GM12878 (cell line): ENCODE data around the gene FREM3. TPM values are rescaled to one million over a fixed set of nuclear protein-coding genes. Genes with fewer than 3 reads are reported as not detected.

Experiments
- ATAC-seq: fragments of 200-7000 bp; cut with Tn5 transposase; 3 replicates; pipeline ENCODE4 v1.9.1; 2020; ENCODE audit warnings: mild to moderate bottlenecking, moderate library complexity
- BruUV-seq: library from RNA; stranded (reverse); fragments of 400-500 nt; replicated peaks from 2 replicates; lab custom pipeline; 2021; lab: Mats Ljungman, UMichigan
- CTCF ChIA-PET: fragments of 300-600 bp; sonication (Branson Sonifier 250); formaldehyde crosslinking; extraction: SDS; loops from one replicate; lab custom pipeline; 2021; ENCODE audit warnings: inconsistent platforms; lab: Yijun Ruan, JAX
- POLR2A ChIA-PET: fragments of 350-600 bp; formaldehyde crosslinking; extraction: SDS; loops from one replicate; lab custom pipeline; 2021; ENCODE audit warnings: inconsistent platforms; lab: Charles Lee
- RAD21 ChIA-PET: fragments of 300-600 bp; sonication (Branson Sonifier 250); formaldehyde crosslinking; loops from one replicate; lab custom pipeline; 2023; ENCODE audit warnings: antibody characterized with exemption; ENCODE audit not compliant: unreplicated experiment; lab: Charles Lee
- SMC1A ChIA-PET: fragments of 300-600 bp; sonication (Branson Sonifier 250); formaldehyde crosslinking; loops from one replicate; lab custom pipeline; 2023; ENCODE audit not compliant: unreplicated experiment, uncharacterized antibody; lab: Charles Lee
- DNase-seq: peaks from one replicate; pipeline ENCODE4 v3.0.0-alpha.2; 2011; ENCODE audit warnings: low read depth, low spot score
- FAIRE-seq: peaks from 3 replicates; lab custom pipeline; 2011; peaks lifted over from hg19 to GRCh38; lab: Jason Lieb, UNC
- H2AFZ ChIP-seq: 2 replicates; pipeline ENCODE4 v1.6.0; 2011; ENCODE audit warnings: low read depth, low read length, control low read depth; ENCODE audit not compliant: control insufficient read depth
- H3K27ac ChIP-seq: 2 replicates; pipeline ENCODE4 v1.5.1; 2011; ENCODE audit warnings: control low read depth; ENCODE audit not compliant: control insufficient read depth, insufficient read depth
- H3K27me3 ChIP-seq, 2 experiments: replicated peaks in 1 of 2; 2 replicates each; pipeline versions ENCODE4 v1.6.0 to v1.6.1; 2011; ENCODE audit warnings: low read length in 1 of 2; ENCODE audit not compliant: control insufficient read depth in 2 of 2, insufficient read depth in 2 of 2
- H3K36me3 ChIP-seq, 2 experiments: 2 replicates each; pipeline ENCODE4 v1.5.1; 2011; ENCODE audit warnings: low read length in 1 of 2; ENCODE audit not compliant: control insufficient read depth in 2 of 2, insufficient read depth in 2 of 2
- H3K4me1 ChIP-seq: 2 replicates; pipeline ENCODE4 v1.6.1; 2011; ENCODE audit warnings: mild to moderate bottlenecking, low read length, moderate library complexity, mixed read lengths; ENCODE audit not compliant: control insufficient read depth, insufficient read depth
- H3K4me2 ChIP-seq: 2 replicates; pipeline ENCODE4 v1.6.0; 2011; ENCODE audit warnings: control low read depth; ENCODE audit not compliant: control insufficient read depth, insufficient read depth
- H3K4me3 ChIP-seq: fragments of 200-600 bp; sonication (generic); 2 replicates; pipeline ENCODE4 v1.5.1; 2016
- H3K79me2 ChIP-seq: 2 replicates; pipeline ENCODE4 v1.6.0; 2011; ENCODE audit warnings: low read length; ENCODE audit not compliant: control insufficient read depth, insufficient read depth
- H3K9ac ChIP-seq: 2 replicates; pipeline ENCODE4 v1.8.0; 2011; ENCODE audit warnings: low read length, control low read depth, mixed read lengths; ENCODE audit not compliant: control insufficient read depth, insufficient read depth
- H3K9me3 ChIP-seq: replicated peaks from 3 replicates; pipeline ENCODE4 v1.5.1; 2011; ENCODE audit warnings: mild to moderate bottlenecking, low read length; ENCODE audit not compliant: control insufficient read depth, insufficient read depth
- H4K20me1 ChIP-seq: 2 replicates; pipeline ENCODE4 v1.6.0; 2011; ENCODE audit not compliant: control insufficient read depth, insufficient read depth
- CHD1 ChIP-seq: IDR thresholded peaks from 2 replicates; pipeline ENCODE4 v1.6.1; 2012; ENCODE audit warnings: low read depth, low read length, improper control_type of control experiment
- IRF4 ChIP-seq: IDR thresholded peaks from 2 replicates; pipeline ENCODE4 v1.6.1; 2011; ENCODE audit warnings: low read depth, low read length
- MYC ChIP-seq: IDR thresholded peaks from 2 replicates; pipeline ENCODE4 v1.6.1; 2011; ENCODE audit warnings: mild to moderate bottlenecking, low read length, moderate library complexity, inconsistent platforms; ENCODE audit not compliant: insufficient read depth, insufficient replicate concordance, insufficient read length, severe bottlenecking
- NR2C2 ChIP-seq: IDR thresholded peaks from 2 replicates; pipeline ENCODE4 v1.6.1; 2011; ENCODE audit warnings: borderline replicate concordance, low read depth; ENCODE audit not compliant: control insufficient read depth, insufficient read length
- ZNF622 ChIP-seq: fragments of 450-650 bp; IDR thresholded peaks from 2 replicates; pipeline ENCODE4 v1.6.1; 2017; ENCODE audit warnings: mild to moderate bottlenecking, inconsistent platforms
- WGBS: methylation state at CpG from one replicate; pipeline ENCODE4 v1.1.6; 2016; ENCODE audit warnings: low lambda C conversion rate; ENCODE audit not compliant: insufficient replicate concordance, insufficient coverage; ENCODE audit errors: missing lambda C conversion rate; 5-methylcytosine and 5-hydroxymethylcytosine counted together
- in situ Hi-C: fragments of 300-500 bp; cut with MboI; formaldehyde crosslinking; loops from 9 replicates; pipeline ENCODE4 v1.14.3; 2018; ENCODE audit warnings: mixed read lengths
- intact Hi-C: fragments of 100-400 bp; cut with micrococcal nuclease; formaldehyde crosslinking; loops from one replicate; pipeline ENCODE4 v1.14.2; 2022; ENCODE audit not compliant: unreplicated experiment
- polyA plus RNA-seq, 11 experiments: library from polyadenylated mRNA; depleted of rRNA in 4 of 11; unstranded in 6 of 11; stranded (reverse) in 5 of 11; fragments of >200 nt; fragmentation: Nextera tagmentation in 4 of 11; fragmentation: Illumina TruSeq in 1 of 11; extraction: Ambion mirVana in 4 of 11; extraction: Trizol in 1 of 11; gene quantifications; 1 replicate in 1 of 11; 2 replicates in 10 of 11; pipeline versions ENCODE4 v1.2.1 to v1.2.3, GENCODE V29; 2011 to 2016; ENCODE audit warnings: inconsistent platforms in 2 of 11, missing spikeins in 2 of 11, low read depth in 1 of 11
- total RNA-seq, 4 experiments: library from RNA; depleted of rRNA in 3 of 4; stranded (reverse); fragments of >200 nt in 3 of 4; fragmentation: Illumina TruSeq in 1 of 4; extraction: Trizol in 1 of 4; gene quantifications; 2 replicates each; pipeline versions ENCODE4 v1.2.1 to v1.2.3, GENCODE V29; 2013 to 2021
- TF ChIP-seq, protein P1 (sequence below): fragments of 450-650 bp; IDR thresholded peaks from 2 replicates; pipeline ENCODE4 v1.6.1; 2017; ENCODE audit warnings: low read depth, mild to moderate bottlenecking, moderate library complexity

Gene FREM3
- total and polyA plus RNA-seq, 10 of the 15 experiments (the other 5 are each of a cell fraction or from before 2014, with no cell fraction given) = not detected

DNA sequence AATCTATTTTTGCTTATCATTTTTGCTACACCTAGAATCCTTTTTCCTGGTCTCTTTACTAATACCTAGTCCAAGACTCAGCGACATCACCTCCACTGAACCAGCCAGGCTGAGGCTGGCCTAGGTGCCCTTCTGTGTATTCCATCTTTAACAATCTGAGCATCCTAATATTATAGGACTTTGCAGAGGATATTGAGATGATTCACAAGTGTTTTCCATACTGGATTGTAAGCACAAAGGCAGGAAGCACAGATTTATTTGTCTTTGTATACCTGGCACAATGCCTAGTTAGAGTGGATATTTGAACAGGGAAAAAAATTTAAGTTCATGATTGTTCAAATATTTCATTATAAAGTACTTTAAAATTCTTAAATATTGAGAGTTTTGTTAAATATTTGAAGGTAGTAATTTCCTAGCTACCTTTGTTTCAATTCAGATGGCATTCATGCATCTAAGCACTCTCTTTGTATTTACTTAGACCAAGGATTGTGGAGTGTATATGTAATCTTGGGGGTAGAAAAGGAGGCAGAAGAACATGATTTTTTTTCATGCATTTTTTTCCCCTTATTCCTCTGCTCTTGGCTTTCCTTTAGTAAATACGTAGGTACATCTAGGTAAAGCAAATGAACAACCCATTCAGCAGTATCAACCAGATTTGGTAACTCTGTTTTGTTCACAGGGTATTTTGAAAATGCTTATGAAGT is 168.5 kb downstream of the FREM3 start:
- peaks cover 2 to 41% of the 10 kb centered on the region in 2 experiments; a peak in 2 of 4 replicates for H3K36me3 ChIP-seq
- no peaks in the 10 kb centered on the region for H3K9me3 ChIP-seq
- CTCF ChIA-PET = interaction anchor here (0.6 to 1.8 kb wide), 8 partner anchors 11 to 1951 kb away, joined by 3 to 8 read pairs (median 3); partner anchors contain the start of gene SMARCA5
- RAD21 ChIA-PET = no interaction called here
- H3K27me3 ChIP-seq = no peaks in the 10 kb centered on the region
- H2AFZ ChIP-seq = no peak overlapping the region
- no TSS peak for BruUV-seq
- WGBS = 98% methylated on average over 2 of the region's 2 CpGs
- in situ Hi-C loops = loop anchor here (25.0 kb wide), 1 partner anchor 1580 kb away; no protein-coding TSS in a partner anchor
- H3K27ac ChIP-seq = no peak overlapping the region
- DNase-seq = no peak
- POLR2A ChIA-PET = no interaction called here
- ATAC-seq = no peak
- no peak overlapping the region for H3K4me3 ChIP-seq
- H3K4me2 ChIP-seq = no peak overlapping the region
- TF ChIP-seq IRF4 = no peak
- TF ChIP-seq, protein P1, sequence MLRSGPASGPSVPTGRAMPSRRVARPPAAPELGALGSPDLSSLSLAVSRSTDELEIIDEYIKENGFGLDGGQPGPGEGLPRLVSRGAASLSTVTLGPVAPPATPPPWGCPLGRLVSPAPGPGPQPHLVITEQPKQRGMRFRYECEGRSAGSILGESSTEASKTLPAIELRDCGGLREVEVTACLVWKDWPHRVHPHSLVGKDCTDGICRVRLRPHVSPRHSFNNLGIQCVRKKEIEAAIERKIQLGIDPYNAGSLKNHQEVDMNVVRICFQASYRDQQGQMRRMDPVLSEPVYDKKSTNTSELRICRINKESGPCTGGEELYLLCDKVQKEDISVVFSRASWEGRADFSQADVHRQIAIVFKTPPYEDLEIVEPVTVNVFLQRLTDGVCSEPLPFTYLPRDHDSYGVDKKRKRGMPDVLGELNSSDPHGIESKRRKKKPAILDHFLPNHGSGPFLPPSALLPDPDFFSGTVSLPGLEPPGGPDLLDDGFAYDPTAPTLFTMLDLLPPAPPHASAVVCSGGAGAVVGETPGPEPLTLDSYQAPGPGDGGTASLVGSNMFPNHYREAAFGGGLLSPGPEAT = no peak
- no peak for TF ChIP-seq CHD1
- TF ChIP-seq ZNF622 = no peak
- no peak for TF ChIP-seq NR2C2
- TF ChIP-seq MYC = no peak
- TF ChIP-seq, all 136 proteins: peak for 0
- SMC1A ChIA-PET = interaction anchor here (0.8 to 1.4 kb wide), 4 partner anchors 12 to 46 kb away, joined by 3 to 4 read pairs (median 3); partner anchors contain the start of gene SMARCA5
- Histone ChIP-seq H4K20me1 (no peaks in the 10 kb centered on the region), H3K4me1 (no peaks in the 10 kb centered on the region), H3K79me2 (no peaks in the 10 kb centered on the region), H3K9ac (no peak overlapping the region)
- intact Hi-C loops = no loop called here
- no peak for FAIRE-seq
